MCF 10A (cell line): ENCODE measurements around the gene FAF2. TPM values are rescaled to one million over a fixed set of nuclear protein-coding genes. Genes with fewer than 3 reads are reported as not detected.

Experiments used
- BruUV-seq: library from RNA; stranded (reverse); fragments of 400-500 nt; replicated peaks from 2 replicates; lab custom pipeline; 2021; lab: Mats Ljungman, UMichigan
- CTCF ChIA-PET: fragments of 300-600 bp; sonication (Branson Sonifier 250); formaldehyde crosslinking; extraction: SDS; loops from one replicate; lab custom pipeline; 2021; ENCODE audit warnings: antibody characterized with exemption, inconsistent platforms; lab: Yijun Ruan, JAX
- POLR2A ChIA-PET: fragments of 300-600, 350-650 bp; sonication (Branson Sonifier 250); formaldehyde crosslinking; extraction: SDS; loops from one replicate; lab custom pipeline; 2020; ENCODE audit warnings: antibody characterized with exemption, inconsistent platforms; lab: Yijun Ruan, JAX
- DNase-seq: peaks from one replicate; pipeline ENCODE4 v3.0.0-alpha.2; 2018; ENCODE audit not compliant: unreplicated experiment
- H3K27ac Mint-ChIP-seq: one replicate; pipeline ENCODE4 v1.8.0; 2022; ENCODE audit warnings: mild to moderate bottlenecking, low read depth, mixed read lengths; ENCODE audit not compliant: unreplicated experiment
- H3K27me3 Mint-ChIP-seq: one replicate; pipeline ENCODE4 v1.8.0; 2022; ENCODE audit warnings: mixed read lengths; ENCODE audit not compliant: insufficient read depth, unreplicated experiment
- H3K36me3 Mint-ChIP-seq: one replicate; pipeline ENCODE4 v1.8.0; 2022; ENCODE audit warnings: mild to moderate bottlenecking, moderate library complexity, mixed read lengths; ENCODE audit not compliant: insufficient read depth, unreplicated experiment
- H3K4me1 Mint-ChIP-seq: one replicate; pipeline ENCODE4 v1.8.0; 2022; ENCODE audit warnings: mixed read lengths; ENCODE audit not compliant: insufficient read depth, unreplicated experiment
- H3K4me3 Mint-ChIP-seq: one replicate; pipeline ENCODE4 v1.8.0; 2022; ENCODE audit warnings: mild to moderate bottlenecking, moderate library complexity, mixed read lengths; ENCODE audit not compliant: unreplicated experiment
- H3K9me3 Mint-ChIP-seq: one replicate; pipeline ENCODE4 v1.8.0; 2022; ENCODE audit warnings: mixed read lengths; ENCODE audit not compliant: unreplicated experiment
- intact Hi-C: fragments of 100-400 bp; cut with micrococcal nuclease; formaldehyde crosslinking; loops from 2 replicates; pipeline ENCODE4 v1.14.1; 2022
- total RNA-seq: library from RNA; stranded (reverse); gene quantifications from 2 replicates; pipeline ENCODE4 v1.2.3, GENCODE V29; 2022
- TF ChIP-seq, protein P1 (sequence below): fragments of 200-600 bp; IDR thresholded peaks from one replicate; pipeline ENCODE4 v1.8.0; 2022; ENCODE audit warnings: antibody characterized with exemption, mild to moderate bottlenecking; ENCODE audit not compliant: unreplicated experiment

The FAF2 gene
- total RNA-seq, 1 experiment from 2014 or later, result 78.3 TPM

DNA sequence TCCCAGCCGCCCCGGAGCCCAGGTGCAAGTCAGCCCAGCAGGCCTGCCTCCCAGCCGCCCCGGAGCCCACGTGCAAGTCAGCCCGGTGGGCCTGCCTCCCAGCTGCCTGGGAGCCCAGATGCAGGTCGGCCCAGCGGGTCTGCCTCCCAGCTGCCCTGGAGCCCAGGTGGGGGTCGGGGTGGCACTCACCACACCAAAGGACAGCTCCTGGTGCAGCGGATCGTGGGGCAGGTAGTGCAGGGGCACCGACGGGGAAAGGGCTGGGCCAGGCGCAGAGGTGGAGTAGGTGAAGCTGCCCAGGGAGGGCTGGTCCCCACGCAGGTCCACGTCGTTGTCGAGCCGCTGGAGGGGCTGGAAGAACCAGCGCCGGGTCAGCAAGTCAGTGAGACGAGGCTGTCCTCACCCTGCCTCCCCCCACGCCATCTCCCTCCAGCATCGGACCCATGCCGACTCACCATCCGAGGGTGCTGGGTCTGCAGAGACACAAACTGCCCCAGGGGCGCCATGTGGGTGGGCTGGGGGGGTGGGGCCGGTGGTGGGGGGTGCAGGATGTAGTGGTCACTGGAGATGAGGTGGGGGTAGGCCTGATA lies 82.3 kb downstream of the FAF2 start:
- intact Hi-C loops, result no loop called here
- Mint-ChIP-seq H3K9me3 (no peaks in the 10 kb centered on the region), H3K27me3 (no peaks in the 10 kb centered on the region), H3K27ac (no peak overlapping the region), H3K4me1 (peaks cover 24% of the 10 kb centered on the region), H3K36me3 (peaks cover 56% of the 10 kb centered on the region), H3K4me3 (no peak overlapping the region)
- TF ChIP-seq, protein P1, sequence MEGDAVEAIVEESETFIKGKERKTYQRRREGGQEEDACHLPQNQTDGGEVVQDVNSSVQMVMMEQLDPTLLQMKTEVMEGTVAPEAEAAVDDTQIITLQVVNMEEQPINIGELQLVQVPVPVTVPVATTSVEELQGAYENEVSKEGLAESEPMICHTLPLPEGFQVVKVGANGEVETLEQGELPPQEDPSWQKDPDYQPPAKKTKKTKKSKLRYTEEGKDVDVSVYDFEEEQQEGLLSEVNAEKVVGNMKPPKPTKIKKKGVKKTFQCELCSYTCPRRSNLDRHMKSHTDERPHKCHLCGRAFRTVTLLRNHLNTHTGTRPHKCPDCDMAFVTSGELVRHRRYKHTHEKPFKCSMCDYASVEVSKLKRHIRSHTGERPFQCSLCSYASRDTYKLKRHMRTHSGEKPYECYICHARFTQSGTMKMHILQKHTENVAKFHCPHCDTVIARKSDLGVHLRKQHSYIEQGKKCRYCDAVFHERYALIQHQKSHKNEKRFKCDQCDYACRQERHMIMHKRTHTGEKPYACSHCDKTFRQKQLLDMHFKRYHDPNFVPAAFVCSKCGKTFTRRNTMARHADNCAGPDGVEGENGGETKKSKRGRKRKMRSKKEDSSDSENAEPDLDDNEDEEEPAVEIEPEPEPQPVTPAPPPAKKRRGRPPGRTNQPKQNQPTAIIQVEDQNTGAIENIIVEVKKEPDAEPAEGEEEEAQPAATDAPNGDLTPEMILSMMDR, result no peak
- CTCF ChIA-PET, result interaction anchor here (4.3 kb wide), 1 partner anchor 83 kb away, joined by 15 read pairs; the partner anchor contains the start of gene FAF2
- DNase-seq, result no peak
- POLR2A ChIA-PET, result interaction anchor here (1.0 to 1.2 kb wide), 2 partner anchors 12 to 17 kb away, joined by 3 to 5 read pairs; no protein-coding TSS in a partner anchor
- no TSS peak for BruUV-seq

DNA sequence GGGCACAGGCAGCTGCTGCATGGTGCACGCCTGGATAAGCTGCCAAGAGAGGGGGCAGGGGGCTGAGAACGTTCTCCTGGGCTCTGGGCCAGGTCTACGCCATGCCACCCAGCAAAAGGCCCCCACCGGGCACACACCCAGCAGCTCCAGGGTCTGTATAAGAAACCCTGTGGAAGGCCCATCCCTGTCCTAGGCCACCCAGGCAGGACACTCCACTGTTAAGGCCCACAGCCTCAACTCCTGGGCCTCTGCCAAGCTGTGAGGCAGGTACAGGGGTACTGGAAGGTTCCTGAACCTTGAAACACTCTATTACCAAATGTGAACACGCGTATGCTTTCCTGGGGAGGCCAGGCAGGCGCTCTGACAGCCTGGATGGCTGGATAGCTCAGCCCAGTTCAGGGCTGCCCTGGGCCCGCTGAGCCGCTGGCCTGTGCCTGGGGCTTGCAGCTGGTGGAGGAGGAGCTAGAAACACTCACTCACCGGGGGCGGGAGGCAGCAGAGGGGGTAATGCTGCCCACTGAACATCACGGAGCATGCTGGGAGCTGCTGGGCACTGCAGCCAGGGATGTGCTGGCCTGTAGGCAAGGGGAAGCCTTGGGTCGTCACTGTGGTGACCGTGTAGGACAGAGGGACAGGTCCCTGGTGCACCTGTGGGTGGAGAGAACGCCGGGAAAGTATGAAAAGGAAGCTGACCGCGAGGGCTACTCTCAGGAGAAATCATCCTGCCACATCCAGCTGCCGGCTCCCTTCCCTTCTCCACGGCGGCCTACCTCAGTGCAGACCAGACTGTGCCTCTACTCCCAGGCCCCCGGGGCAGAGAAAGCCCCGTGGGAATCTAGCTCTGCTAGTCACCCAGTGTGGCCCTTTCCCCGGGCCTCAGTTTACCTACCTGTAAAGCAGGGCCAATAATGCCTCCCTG lies 83.1 kb downstream of the FAF2 start:
- CTCF ChIA-PET, result interaction anchor here (0.6 to 4.3 kb wide), 2 partner anchors 47 to 83 kb away, joined by 4 to 15 read pairs; partner anchors contain the start of gene FAF2
- no peak overlapping the region for H3K27ac Mint-ChIP-seq
- BruUV-seq, result no TSS peak

DNA sequence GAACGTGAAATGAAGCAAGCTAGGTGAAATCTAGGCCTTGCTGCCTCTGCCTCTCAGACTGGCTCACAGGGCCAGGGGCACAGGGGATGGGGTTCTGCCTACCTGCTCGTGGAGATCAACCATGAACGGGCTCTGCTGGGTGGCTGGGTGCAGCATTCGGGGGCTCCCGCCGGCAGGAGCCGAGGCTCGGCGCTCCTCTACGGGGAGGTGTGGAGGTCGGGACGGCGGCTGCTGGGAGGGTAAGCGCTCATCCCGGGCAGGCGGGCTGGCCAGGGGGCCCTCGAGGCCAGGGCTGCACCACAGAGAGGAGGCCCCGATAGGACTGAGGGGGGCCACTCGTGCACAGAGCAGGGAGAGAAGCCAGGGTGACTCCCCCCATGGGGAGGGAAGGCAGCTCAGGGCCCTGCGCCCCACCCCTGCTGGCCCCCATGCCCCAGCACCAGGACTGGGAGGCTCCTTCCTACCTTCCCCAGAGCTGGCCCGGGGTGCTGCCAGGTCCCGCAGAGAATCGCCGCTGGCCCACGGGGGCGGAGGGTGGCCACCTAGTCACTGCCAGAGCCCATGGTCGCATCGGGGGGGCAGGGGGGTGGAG lies 83.8 kb downstream of the FAF2 start:
- ChIA-PET CTCF (interaction anchor here (0.6 to 4.3 kb wide), 3 partner anchors 11 to 84 kb away, joined by 4 to 15 read pairs (median 7); partner anchors contain the start of gene FAF2), POLR2A (interaction anchor here (0.6 to 7.3 kb wide), 3 partner anchors 15 to 991 kb away, joined by 3 to 154 read pairs (median 5); no protein-coding TSS in a partner anchor)
- BruUV-seq, result no TSS peak
- intact Hi-C loops, result no loop called here
- Mint-ChIP-seq H3K27me3 (no peaks in the 10 kb centered on the region), H3K4me3 (no peak overlapping the region), H3K27ac (no peak overlapping the region), H3K4me1 (peaks cover 26% of the 10 kb centered on the region), H3K9me3 (no peaks in the 10 kb centered on the region), H3K36me3 (peaks cover 61% of the 10 kb centered on the region)
- DNase-seq, result no peak
- TF ChIP-seq, protein P1, result no peak

More for the DNA sequence above, 83.1 kb downstream of the FAF2 start:
- no peaks in the 10 kb centered on the region for H3K9me3 Mint-ChIP-seq
- no peaks in the 10 kb centered on the region for H3K27me3 Mint-ChIP-seq
- intact Hi-C loops, result no loop called here
- no peak overlapping the region for H3K4me3 Mint-ChIP-seq
- peaks cover 26% of the 10 kb centered on the region for H3K4me1 Mint-ChIP-seq
- H3K36me3 Mint-ChIP-seq, result peaks cover 61% of the 10 kb centered on the region
- TF ChIP-seq, protein P1, result no peak
- DNase-seq, result no peak
- POLR2A ChIA-PET, result interaction anchor here (0.6 to 1.2 kb wide), 3 partner anchors 11 to 991 kb away, joined by 3 to 5 read pairs (median 3); no protein-coding TSS in a partner anchor
